ENCODE data around the gene CHID1.

- TF ChIP-seq CTCF (IDR thresholded peaks at IDR 0.05) (no peak), POLR2AphosphoS5 (IDR thresholded peaks at IDR 0.05; ENCODE audit: insufficient read depth in 1 of 2, low read depth in 1 of 2) (no peak), POLR2A (IDR thresholded peaks at IDR 0.05) (no peak)
Measured at GRCh38 chr11:959608-960007, 49.0 kb upstream of the CHID1 start.
